ENCODE data around the gene UQCC3.

DNA sequence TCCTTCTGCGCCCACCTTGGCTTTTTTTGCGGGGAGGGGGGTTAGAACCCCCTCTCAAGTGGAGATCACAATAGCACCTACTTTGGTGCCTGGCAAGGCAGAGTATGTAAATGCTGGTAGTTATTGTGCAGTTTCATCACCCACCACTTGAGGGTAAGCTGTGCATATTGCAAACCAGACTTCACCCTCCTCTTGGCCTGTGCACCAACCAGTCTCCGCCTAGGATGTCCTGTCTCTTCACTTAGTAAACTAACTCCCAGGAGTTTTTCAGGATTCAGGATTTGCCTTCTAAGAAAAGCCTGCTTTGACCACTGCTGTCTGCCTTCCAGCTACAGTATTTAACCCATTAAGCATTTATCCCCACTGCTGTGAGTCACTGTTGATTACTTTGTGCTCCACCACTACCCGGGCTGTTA, 9.4 kb downstream of the UQCC3 start:
- TF ChIP-seq POLR2A (IDR thresholded peaks at IDR 0.05), result no peak
- TF ChIP-seq POLR2AphosphoS5 (IDR thresholded peaks at IDR 0.05), result no peak
- TF ChIP-seq, protein P1, sequence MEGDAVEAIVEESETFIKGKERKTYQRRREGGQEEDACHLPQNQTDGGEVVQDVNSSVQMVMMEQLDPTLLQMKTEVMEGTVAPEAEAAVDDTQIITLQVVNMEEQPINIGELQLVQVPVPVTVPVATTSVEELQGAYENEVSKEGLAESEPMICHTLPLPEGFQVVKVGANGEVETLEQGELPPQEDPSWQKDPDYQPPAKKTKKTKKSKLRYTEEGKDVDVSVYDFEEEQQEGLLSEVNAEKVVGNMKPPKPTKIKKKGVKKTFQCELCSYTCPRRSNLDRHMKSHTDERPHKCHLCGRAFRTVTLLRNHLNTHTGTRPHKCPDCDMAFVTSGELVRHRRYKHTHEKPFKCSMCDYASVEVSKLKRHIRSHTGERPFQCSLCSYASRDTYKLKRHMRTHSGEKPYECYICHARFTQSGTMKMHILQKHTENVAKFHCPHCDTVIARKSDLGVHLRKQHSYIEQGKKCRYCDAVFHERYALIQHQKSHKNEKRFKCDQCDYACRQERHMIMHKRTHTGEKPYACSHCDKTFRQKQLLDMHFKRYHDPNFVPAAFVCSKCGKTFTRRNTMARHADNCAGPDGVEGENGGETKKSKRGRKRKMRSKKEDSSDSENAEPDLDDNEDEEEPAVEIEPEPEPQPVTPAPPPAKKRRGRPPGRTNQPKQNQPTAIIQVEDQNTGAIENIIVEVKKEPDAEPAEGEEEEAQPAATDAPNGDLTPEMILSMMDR (IDR thresholded peaks at IDR 0.05), result peak; percentile 57 to 59
- TF ChIP-seq EP300 (IDR thresholded peaks at IDR 0.05), result no peak
